PC-9 (cell line): Measurements from ENCODE around the gene CD200. TPM values are rescaled to one million over a fixed set of nuclear protein-coding genes. Genes with fewer than 3 reads are reported as not detected.

ENCODE experiments used
- BruUV-seq: library from RNA; stranded (reverse); fragments of 400-500 nt; replicated peaks from 2 replicates; lab custom pipeline; 2021; lab: Mats Ljungman, UMichigan
- CTCF ChIA-PET: fragments of 300-600 bp; sonication (Branson Sonifier 250); formaldehyde crosslinking; loops from one replicate; lab custom pipeline; 2022; ENCODE audit warnings: antibody characterized with exemption; lab: Charles Lee
- POLR2A ChIA-PET: fragments of 300-600 bp; sonication (Branson Sonifier 250); formaldehyde crosslinking; loops from one replicate; lab custom pipeline; 2022; ENCODE audit warnings: antibody characterized with exemption; ENCODE audit not compliant: unreplicated experiment; lab: Charles Lee
- DNase-seq, 2 experiments: peaks; one replicate each; pipeline versions ENCODE4 v3.0.0 to v3.0.0-alpha.2; 2015 to 2022; ENCODE audit warnings: mixed read lengths in 1 of 2
- H2AFZ ChIP-seq: fragments of 200-600 bp; sonication (generic); 2 replicates; pipeline ENCODE4 v1.8.1; 2017; ENCODE audit warnings: antibody characterized with exemption
- H3F3A ChIP-seq: fragments of 200-600 bp; sonication (generic); 2 replicates; pipeline ENCODE4 v1.8.1; 2017; ENCODE audit warnings: antibody characterized with exemption, mild to moderate bottlenecking, low read depth; ENCODE audit not compliant: insufficient read depth
- H3K27ac ChIP-seq: fragments of 200-600 bp; sonication (generic); 2 replicates; pipeline ENCODE4 v1.6.1; 2016; ENCODE audit warnings: mixed run types
- H3K27me3 ChIP-seq: fragments of 200-600 bp; sonication (generic); 2 replicates; pipeline ENCODE4 v1.6.1; 2016; ENCODE audit warnings: low read depth, mixed run types; ENCODE audit not compliant: insufficient read depth
- H3K36me3 ChIP-seq: fragments of 200-600 bp; sonication (generic); 2 replicates; pipeline ENCODE4 v1.6.1; 2016; ENCODE audit warnings: low read depth, mixed run types
- H3K4me1 ChIP-seq: fragments of 200-600 bp; sonication (generic); replicated peaks from 2 replicates; pipeline ENCODE4 v1.6.1; 2016; ENCODE audit warnings: mixed run types; ENCODE audit not compliant: insufficient read depth
- H3K4me2 ChIP-seq: fragments of 200-600 bp; sonication (generic); 2 replicates; pipeline ENCODE4 v1.6.1; 2017; ENCODE audit warnings: mixed run types
- H3K4me3 ChIP-seq: fragments of 200-600 bp; sonication (generic); 2 replicates; pipeline ENCODE4 v1.6.1; 2016; ENCODE audit warnings: mixed run types
- H3K79me2 ChIP-seq: fragments of 200-600 bp; sonication (generic); 2 replicates; pipeline ENCODE4 v1.6.1; 2017; ENCODE audit warnings: low read depth, mixed run types
- H3K9me2 ChIP-seq: fragments of 200-600 bp; sonication (generic); 2 replicates; pipeline ENCODE4 v1.8.1; 2017; ENCODE audit warnings: mild to moderate bottlenecking; ENCODE audit not compliant: insufficient read depth
- H3K9me3 ChIP-seq: fragments of 200-600 bp; sonication (generic); 2 replicates; pipeline ENCODE4 v1.8.1; 2016; ENCODE audit warnings: low read depth; ENCODE audit not compliant: insufficient read depth
- H4K20me1 ChIP-seq: fragments of 200-600 bp; sonication (generic); 2 replicates; pipeline ENCODE4 v1.8.1; 2017; ENCODE audit not compliant: insufficient read depth
- EZH2 ChIP-seq: fragments of 200-600 bp; sonication (generic); IDR thresholded peaks from 2 replicates; pipeline ENCODE4 v1.8.0; 2017; ENCODE audit warnings: antibody characterized with exemption, low read depth
- intact Hi-C: fragments of 100-400 bp; cut with micrococcal nuclease; formaldehyde crosslinking; loops from one replicate; pipeline ENCODE4 v1.10.0; 2022; ENCODE audit not compliant: unreplicated experiment
- total RNA-seq: library from RNA; stranded (reverse); gene quantifications from 2 replicates; pipeline ENCODE4 v1.2.3, GENCODE V29; 2021
- TF ChIP-seq, protein P1 (sequence below): fragments of 200-600 bp; sonication (generic); conservative IDR thresholded peaks from 2 replicates; pipeline ENCODE4 v1.6.1; 2017; ENCODE audit warnings: mixed run types, antibody characterized with exemption, mild to moderate bottlenecking, moderate library complexity

The CD200 gene
- total RNA-seq, 1 experiment from 2014 or later, result 4.0 TPM

- intact Hi-C loops, result no loop called here
- no peak overlapping the region for H2AFZ ChIP-seq
- POLR2A ChIA-PET, result no interaction called here
These were observed 30.7 kb upstream of the CD200 start for GRCh38 chr3:112302150-112302830.

DNA sequence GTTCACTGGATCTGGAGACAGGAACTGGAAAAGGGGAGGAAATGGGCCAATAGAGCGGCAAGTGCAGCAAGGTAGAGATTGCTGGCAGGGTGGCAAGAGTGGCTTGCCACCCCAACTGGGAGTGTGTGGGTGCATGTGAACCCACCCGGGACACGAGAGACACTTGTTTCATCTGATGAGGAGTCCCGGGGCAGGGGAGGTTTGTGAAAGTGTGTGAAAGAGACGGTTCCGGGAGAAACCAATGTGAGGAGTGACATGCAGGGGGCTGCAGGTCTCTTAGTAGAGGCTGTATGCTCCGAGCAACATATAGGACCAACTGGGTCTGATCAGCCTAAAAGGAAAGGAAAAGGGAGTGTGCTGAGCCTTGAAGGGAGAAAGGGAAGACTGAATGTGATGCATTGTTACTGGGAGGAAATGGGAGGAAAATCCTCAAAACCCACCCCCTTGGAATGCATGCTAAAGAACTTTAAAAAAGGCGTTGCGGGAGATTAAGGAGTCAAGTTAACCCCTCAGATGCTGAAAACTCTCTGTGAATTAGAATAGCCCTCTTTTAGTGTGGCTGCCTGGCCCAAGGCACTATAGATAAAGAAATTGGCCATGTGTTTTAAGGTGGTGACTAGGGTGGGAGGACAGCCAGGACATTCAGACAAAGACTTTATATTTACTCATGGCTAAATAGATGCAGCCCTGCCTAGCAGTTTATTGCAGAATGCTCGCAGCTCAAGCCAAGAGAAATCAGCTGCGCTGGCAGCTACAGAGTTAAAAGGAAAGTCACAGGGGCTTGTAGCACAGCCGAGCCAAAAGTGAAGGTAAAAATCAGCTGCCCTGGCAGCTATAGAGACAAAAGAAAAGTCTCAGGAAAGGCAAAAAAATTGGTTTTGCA lies 29.8 kb upstream of the CD200 start:
- Histone ChIP-seq H3K27me3 (no peaks in the 10 kb centered on the region), H3K4me2 (no peak overlapping the region), H3K36me3 (no peaks in the 10 kb centered on the region), H3K79me2 (no peaks in the 10 kb centered on the region), H3K9me3 (no peaks in the 10 kb centered on the region), H3F3A (no peaks in the 10 kb centered on the region), H3K9me2 (no peaks in the 10 kb centered on the region), H3K4me3 (no peak overlapping the region), H2AFZ (no peak overlapping the region), H3K4me1 (no peaks in the 10 kb centered on the region), H4K20me1 (no peaks in the 10 kb centered on the region), H3K27ac (no peak overlapping the region)
- no TSS peak for BruUV-seq
- TF ChIP-seq, protein P1, sequence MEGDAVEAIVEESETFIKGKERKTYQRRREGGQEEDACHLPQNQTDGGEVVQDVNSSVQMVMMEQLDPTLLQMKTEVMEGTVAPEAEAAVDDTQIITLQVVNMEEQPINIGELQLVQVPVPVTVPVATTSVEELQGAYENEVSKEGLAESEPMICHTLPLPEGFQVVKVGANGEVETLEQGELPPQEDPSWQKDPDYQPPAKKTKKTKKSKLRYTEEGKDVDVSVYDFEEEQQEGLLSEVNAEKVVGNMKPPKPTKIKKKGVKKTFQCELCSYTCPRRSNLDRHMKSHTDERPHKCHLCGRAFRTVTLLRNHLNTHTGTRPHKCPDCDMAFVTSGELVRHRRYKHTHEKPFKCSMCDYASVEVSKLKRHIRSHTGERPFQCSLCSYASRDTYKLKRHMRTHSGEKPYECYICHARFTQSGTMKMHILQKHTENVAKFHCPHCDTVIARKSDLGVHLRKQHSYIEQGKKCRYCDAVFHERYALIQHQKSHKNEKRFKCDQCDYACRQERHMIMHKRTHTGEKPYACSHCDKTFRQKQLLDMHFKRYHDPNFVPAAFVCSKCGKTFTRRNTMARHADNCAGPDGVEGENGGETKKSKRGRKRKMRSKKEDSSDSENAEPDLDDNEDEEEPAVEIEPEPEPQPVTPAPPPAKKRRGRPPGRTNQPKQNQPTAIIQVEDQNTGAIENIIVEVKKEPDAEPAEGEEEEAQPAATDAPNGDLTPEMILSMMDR, result no peak
- TF ChIP-seq EZH2, result no peak
- intact Hi-C loops, result no loop called here
- POLR2A ChIA-PET, result no interaction called here
- CTCF ChIA-PET, result no interaction called here
- no peak for DNase-seq

More at GRCh38 chr3:112302150-112302830, 30.7 kb upstream of the CD200 start:
- H3F3A ChIP-seq, result no peaks in the 10 kb centered on the region
- no peaks in the 10 kb centered on the region for H3K9me2 ChIP-seq
- CTCF ChIA-PET, result no interaction called here
- no peak overlapping the region for H3K27ac ChIP-seq
- no peaks in the 10 kb centered on the region for H3K27me3 ChIP-seq
- TF ChIP-seq EZH2, result no peak
- TF ChIP-seq, protein P1, result no peak
- H3K36me3 ChIP-seq, result no peaks in the 10 kb centered on the region
- H3K4me3 ChIP-seq, result no peak overlapping the region
- H3K9me3 ChIP-seq, result no peaks in the 10 kb centered on the region
- H3K4me1 ChIP-seq, result no peaks in the 10 kb centered on the region
- no peaks in the 10 kb centered on the region for H4K20me1 ChIP-seq
- H3K79me2 ChIP-seq, result no peaks in the 10 kb centered on the region
- DNase-seq, result no peak
- H3K4me2 ChIP-seq, result no peak overlapping the region
- BruUV-seq, result no TSS peak

DNA sequence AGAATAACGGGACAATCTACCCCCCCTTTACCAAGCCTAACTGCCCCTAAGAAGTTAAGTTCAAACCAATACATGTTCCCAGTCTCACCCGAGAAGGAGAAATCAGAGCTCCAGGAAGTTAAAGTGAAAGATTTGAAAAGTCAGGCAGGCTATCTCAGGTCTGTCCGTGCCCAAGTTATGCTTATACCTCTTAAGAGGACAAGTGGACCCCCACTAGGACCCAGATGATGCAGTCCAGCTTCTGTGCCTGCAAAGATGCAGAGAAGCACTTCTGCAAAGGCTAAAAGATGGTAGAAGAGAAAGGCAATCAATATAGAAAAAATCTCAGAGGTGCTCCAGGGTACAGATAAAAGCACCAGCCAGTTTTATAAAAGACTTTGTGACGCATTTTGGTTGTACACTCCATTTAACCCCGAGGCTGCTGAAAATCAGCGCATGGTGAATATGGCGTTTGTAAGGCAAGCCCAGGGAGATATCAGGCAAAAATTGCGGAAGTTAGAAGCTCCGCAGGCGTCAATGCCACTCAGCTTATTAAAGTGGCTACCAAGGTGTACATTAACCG lies 29.1 kb upstream of the CD200 start:
- Histone ChIP-seq H3K4me1 (no peaks in the 10 kb centered on the region), H3K4me3 (no peak overlapping the region), H3K79me2 (no peaks in the 10 kb centered on the region), H3K36me3 (no peaks in the 10 kb centered on the region), H3K9me2 (no peaks in the 10 kb centered on the region), H3F3A (no peaks in the 10 kb centered on the region), H3K27ac (no peak overlapping the region), H4K20me1 (no peaks in the 10 kb centered on the region), H3K4me2 (no peak overlapping the region), H3K27me3 (no peaks in the 10 kb centered on the region), H2AFZ (no peak overlapping the region), H3K9me3 (no peaks in the 10 kb centered on the region)
- ChIA-PET CTCF (no interaction called here), POLR2A (no interaction called here)
- TF ChIP-seq, protein P1, result no peak
- TF ChIP-seq EZH2, result no peak
- BruUV-seq, result no TSS peak
- intact Hi-C loops, result no loop called here
- DNase-seq, result no peak
